Left lung (tissue), 10 donors: ENCODE data around the gene HPDL. TPM values are rescaled to one million over a fixed set of nuclear protein-coding genes. Genes with fewer than 3 reads are reported as not detected.
A peak's percentile ranks its signal among the peaks of the same experiment; 100 is the strongest.

Experiments
- ATAC-seq: fragments of 200-7000 bp; cut with Tn5 transposase; one replicate; pipeline ENCODE4 v1.9.1; 2020; ENCODE audit warnings: moderate library complexity
- DNase-seq, 4 donors: peaks; one replicate each; pipeline ENCODE4 v3.0.0-alpha.2; 2013 to 2020
- H3K27ac ChIP-seq, 2 donors: fragments of 200-600 bp; sonication (generic) in 1 of 2; one replicate each; pipeline versions ENCODE4 v1.5.0 to v1.8.0; 2020 to 2021
- H3K27me3 ChIP-seq, 2 donors: fragments of 200-600 bp; sonication (generic) in 1 of 2; one replicate each; pipeline versions ENCODE4 v1.5.0 to v1.8.0; 2020 to 2021
- H3K36me3 ChIP-seq, 2 donors: fragments of 200-600 bp; sonication (generic) in 1 of 2; one replicate each; pipeline versions ENCODE4 v1.5.0 to v1.8.0; 2020 to 2021
- H3K4me1 ChIP-seq, 2 donors: fragments of 200-600 bp; one replicate each; pipeline ENCODE4 v1.8.0; 2021
- H3K4me3 ChIP-seq, 2 donors: fragments of 200-600 bp; sonication (generic) in 1 of 2; one replicate each; pipeline versions ENCODE4 v1.5.0 to v1.8.0; 2020 to 2021; ENCODE audit warnings: mild to moderate bottlenecking in 1 of 2
- H3K9me3 ChIP-seq, 2 donors: fragments of 200-600 bp; sonication (generic) in 1 of 2; one replicate each; pipeline versions ENCODE4 v1.5.0 to v1.8.0; 2020 to 2021
- CTCF ChIP-seq, 2 donors: fragments of 200-600 bp; sonication (generic) in 1 of 2; IDR thresholded peaks; one replicate each; pipeline versions ENCODE4 v1.5.0 to v1.8.0; 2021; ENCODE audit warnings: antibody characterized with exemption in 2 of 2
- intact Hi-C, 2 donors: fragments of 100-400 bp; cut with DNase I; formaldehyde crosslinking; loops; one replicate each; pipeline versions ENCODE4 v1.11.2 to v1.14.2; 2022
- polyA plus RNA-seq, 6 donors: library from polyadenylated mRNA; unstranded; fragments of 120-200 nt; gene quantifications; one replicate each; pipeline ENCODE4 v1.2.1, GENCODE V29; 2013; ENCODE audit not compliant: insufficient read length in 6 of 6
- total RNA-seq, 2 donors: library from RNA; stranded (reverse); fragmentation: NEBNext Ultra II Directional; extraction: Animal tissue kit (Norgen Biotek cat#: 25700); gene quantifications; one replicate each; pipeline ENCODE4 v1.2.1, GENCODE V29; 2021
- donor health status: DM: no; HTN: yes; CAD: no.
- donor health status: DM: no; HTN: no; CAD: no.

HPDL gene
- total and polyA plus RNA-seq, 8 donors = 0.20 to 2.3 (median 1.6) TPM

DNA sequence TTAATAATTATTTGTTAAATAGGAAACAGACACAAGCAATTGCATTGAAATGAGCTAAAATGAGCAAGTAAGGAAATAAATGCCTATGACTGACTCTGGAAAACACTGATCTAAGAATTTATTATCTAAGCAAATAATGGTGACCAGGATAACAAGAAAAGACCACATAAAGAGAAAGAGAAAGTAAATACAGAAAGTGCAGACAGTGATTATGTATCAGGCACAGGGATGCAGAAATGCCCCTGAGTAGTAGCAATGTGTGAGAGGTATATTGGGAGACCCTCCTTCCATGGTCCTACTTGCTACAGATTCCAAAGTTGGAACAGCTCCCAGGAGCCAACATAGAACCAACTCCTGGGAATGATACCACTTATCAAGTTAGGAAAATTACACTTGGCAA, 46.9 kb downstream of the HPDL start:
- Histone ChIP-seq H3K27ac (no peak overlapping the region), H3K27me3 (no peaks in the 10 kb centered on the region), H3K4me3 (no peak overlapping the region), H3K36me3 (no peaks in the 10 kb centered on the region), H3K4me1 (peaks cover 0 to 3% of the 10 kb centered on the region in 2 donors), H3K9me3 (no peaks in the 10 kb centered on the region)
- ATAC-seq = no peak
- DNase-seq = no peak
- intact Hi-C loops = loop anchor here in 1 of 2 donors (10.0 kb wide), 1 partner anchor 51 kb away; no protein-coding TSS in a partner anchor
- no peak for TF ChIP-seq CTCF (IDR thresholded peaks at IDR 0.05)

DNA sequence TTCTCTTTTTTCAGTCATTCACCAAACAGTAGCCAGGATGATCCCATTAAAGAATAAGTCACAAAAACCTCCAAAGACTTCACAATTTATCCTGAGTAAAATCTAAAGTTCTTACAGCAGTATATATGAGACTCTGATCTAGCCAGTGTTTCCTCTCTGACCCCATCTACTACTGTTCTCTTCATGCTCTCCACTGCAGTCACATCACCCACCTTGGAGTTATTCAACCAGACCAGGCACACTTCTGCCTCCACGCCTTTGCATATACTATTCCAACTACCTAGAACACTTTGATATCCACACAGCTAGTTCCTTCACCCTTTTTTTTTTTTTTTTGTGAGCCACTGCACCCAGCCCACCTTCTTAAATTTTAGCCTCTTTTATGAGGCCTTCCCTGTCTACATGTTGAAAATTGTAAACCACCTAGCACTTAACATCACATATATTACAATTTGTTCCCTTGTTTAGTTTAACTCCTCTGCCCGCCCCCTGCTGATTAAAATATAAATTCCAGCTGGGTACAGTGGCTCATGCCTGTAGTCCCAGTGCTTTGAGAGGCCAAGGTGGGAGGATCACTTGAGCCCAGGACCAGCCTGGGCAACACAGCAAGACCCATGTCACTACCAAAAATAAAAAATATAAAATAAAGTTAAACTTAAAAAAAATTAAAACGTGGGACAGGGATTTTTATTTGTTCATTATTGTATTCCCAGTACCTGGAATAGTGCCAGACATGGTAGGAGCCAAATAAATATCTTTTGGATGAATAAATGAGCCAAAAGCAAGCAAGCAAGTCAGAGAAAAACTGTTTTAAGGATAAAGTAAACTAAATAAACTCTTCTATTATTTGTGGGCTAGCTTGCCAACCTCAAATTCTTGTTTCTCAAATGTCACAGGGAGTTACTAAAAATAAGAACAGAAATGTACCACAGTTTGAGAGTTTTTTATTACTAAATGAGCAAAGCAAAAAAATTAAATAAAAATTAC, 48.7 kb downstream of the HPDL start:
- TF ChIP-seq CTCF (IDR thresholded peaks at IDR 0.05) = no peak
- H3K4me3 ChIP-seq = no peak overlapping the region
- H3K9me3 ChIP-seq = no peaks in the 10 kb centered on the region
- DNase-seq = peak in 2 of 4 donors; percentile 31 to 50
- intact Hi-C loops = loop anchor here in 1 of 2 donors (10.0 kb wide), 1 partner anchor 49 kb away; no protein-coding TSS in a partner anchor
- no peaks in the 10 kb centered on the region for H3K36me3 ChIP-seq
- H3K27ac ChIP-seq = no peak overlapping the region
- ATAC-seq = no peak
- H3K27me3 ChIP-seq = no peaks in the 10 kb centered on the region
- peaks cover 0 to 3% of the 10 kb centered on the region in 2 donors for H3K4me1 ChIP-seq

DNA sequence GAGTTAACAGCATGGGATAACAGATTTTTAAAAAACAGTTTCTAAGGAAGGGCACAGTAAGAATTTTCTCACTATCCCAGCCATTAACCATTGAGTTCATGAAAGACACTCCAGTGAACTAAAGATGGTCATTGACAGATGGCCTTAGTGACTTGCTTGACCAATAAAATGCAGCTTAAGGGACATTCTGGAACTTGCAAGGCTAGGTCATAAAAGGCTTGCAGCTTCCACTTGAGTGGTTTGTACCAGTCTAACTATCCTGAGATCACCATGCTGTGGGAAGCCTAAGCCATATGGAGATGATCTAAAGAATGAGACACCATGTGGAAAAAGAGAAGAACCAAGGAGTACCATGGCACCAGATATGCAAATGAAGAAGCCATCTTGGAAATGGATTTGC, 51.5 kb downstream of the HPDL start:
- H3K27me3 ChIP-seq = no peaks in the 10 kb centered on the region
- no peak overlapping the region for H3K27ac ChIP-seq
- peaks cover 0 to 3% of the 10 kb centered on the region in 2 donors for H3K4me1 ChIP-seq
- H3K9me3 ChIP-seq = no peaks in the 10 kb centered on the region
- DNase-seq (no peak), ATAC-seq (no peak)
- no peaks in the 10 kb centered on the region for H3K36me3 ChIP-seq
- H3K4me3 ChIP-seq = no peak overlapping the region
- no peak for TF ChIP-seq CTCF (IDR thresholded peaks at IDR 0.05)
- intact Hi-C loops = loop anchor here in 1 of 2 donors (10.0 kb wide), 1 partner anchor 47 kb away; no protein-coding TSS in a partner anchor

Other genes with a start within 250 kb of the HPDL start
- 1 to 10 TPM; 2.0 to 2.8 TPM for gene ZSWIM5, start 120.3 kb upstream of the HPDL start, total RNA-seq
- gene ZSWIM5, start 120.3 kb upstream of the HPDL start, polyA plus RNA-seq = 1 to 10 TPM; 4.2 to 6.3 (median 5.3) TPM
- gene TOE1, start 13.3 kb downstream of the HPDL start, total RNA-seq = 1 to 10 TPM; 6.6 to 9.2 TPM
- gene TOE1, start 13.3 kb downstream of the HPDL start, polyA plus RNA-seq = 10 to 100 TPM; 10.6 to 14.3 (median 12.9) TPM
- gene MUTYH, start 13.5 kb downstream of the HPDL start, total RNA-seq = 10 to 100 TPM; 15.4 to 20.2 TPM
- gene MUTYH, start 13.5 kb downstream of the HPDL start, polyA plus RNA-seq = 10 to 100 TPM; 25.9 to 33.6 (median 28.5) TPM
- gene TESK2, start 164.3 kb downstream of the HPDL start, total RNA-seq = 1 to 10 TPM; 4.3 to 5.9 TPM
- gene TESK2, start 164.3 kb downstream of the HPDL start, polyA plus RNA-seq = 10 to 100 TPM in 3 of 6 donors, 1 to 10 TPM in 3; 8.5 to 12.5 (median 10.2) TPM
- 1 to 10 TPM in 1 of 2 donors, under 1 TPM in 1; 0.50 to 2.0 TPM for gene CCDC163, start 173.2 kb downstream of the HPDL start, total RNA-seq
- gene CCDC163, start 173.2 kb downstream of the HPDL start, polyA plus RNA-seq = 1 to 10 TPM; 1.7 to 6.4 (median 4.0) TPM
- gene MMACHC, start 173.4 kb downstream of the HPDL start, total RNA-seq = 1 to 10 TPM; 5.8 to 5.9 TPM
- 10 to 100 TPM in 4 of 6 donors, 1 to 10 TPM in 2; 8.7 to 12.7 (median 11.5) TPM for gene MMACHC, start 173.4 kb downstream of the HPDL start, polyA plus RNA-seq
- gene PRDX1, start 195.0 kb downstream of the HPDL start, total RNA-seq = 100 to 1,000 TPM; 427 to 579 TPM
- gene PRDX1, start 195.0 kb downstream of the HPDL start, polyA plus RNA-seq = 100 to 1,000 TPM; 190 to 270 (median 229) TPM
- 100 to 1,000 TPM; 183 to 258 TPM for gene AKR1A1, start 223.9 kb downstream of the HPDL start, total RNA-seq
- 100 to 1,000 TPM; 134 to 161 (median 144) TPM for gene AKR1A1, start 223.9 kb downstream of the HPDL start, polyA plus RNA-seq